GM21515 (cell line): Measurements from ENCODE around the gene DCP2.

ENCODE experiments used
- ATAC-seq: cut with Tn5 transposase; IDR thresholded peaks from one replicate; pipeline ENCODE4 v1.9.1; 2021; ENCODE audit not compliant: unreplicated experiment

Gene DCP2

GRCh38 chr5:112965733-112966306 is 10.8 kb upstream of the DCP2 start:
- ATAC-seq, result no peak

- no peak for ATAC-seq
Observed at GRCh38 chr5:112967520-112968083, 9.0 kb upstream of the DCP2 start.

DNA sequence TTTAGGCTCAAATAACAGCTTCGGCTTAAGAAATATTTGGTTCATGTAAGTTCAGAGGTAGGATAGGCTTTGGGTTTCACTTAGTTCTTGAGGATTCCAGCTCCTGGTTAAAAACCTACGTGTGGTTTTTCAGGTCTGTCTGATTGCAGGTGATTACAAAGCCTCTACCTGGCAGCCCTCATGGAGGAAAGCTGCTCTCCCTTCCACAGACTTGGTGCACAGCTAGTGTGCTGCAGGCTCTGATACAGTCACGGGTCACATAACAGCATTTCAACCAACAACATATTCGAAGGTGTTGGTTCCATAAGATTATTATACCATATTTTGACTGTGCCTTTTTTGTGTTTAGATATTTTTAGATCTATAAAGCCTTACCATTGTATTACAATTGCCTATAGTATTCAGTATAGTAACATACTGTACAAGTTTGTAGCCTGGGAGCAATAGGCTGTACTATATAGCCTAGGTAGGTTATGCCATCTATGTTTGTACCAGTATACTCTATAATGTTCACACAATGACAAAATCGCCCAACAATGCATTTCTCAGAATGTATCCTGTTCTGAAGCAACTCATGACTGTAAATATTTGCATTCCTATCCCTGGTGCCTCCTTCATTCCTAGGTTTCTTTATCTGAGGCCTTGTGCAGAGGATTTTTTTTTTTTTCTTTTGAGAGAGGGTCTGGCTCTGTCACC is 8.0 kb upstream of the DCP2 start:
- no peak for ATAC-seq

DNA sequence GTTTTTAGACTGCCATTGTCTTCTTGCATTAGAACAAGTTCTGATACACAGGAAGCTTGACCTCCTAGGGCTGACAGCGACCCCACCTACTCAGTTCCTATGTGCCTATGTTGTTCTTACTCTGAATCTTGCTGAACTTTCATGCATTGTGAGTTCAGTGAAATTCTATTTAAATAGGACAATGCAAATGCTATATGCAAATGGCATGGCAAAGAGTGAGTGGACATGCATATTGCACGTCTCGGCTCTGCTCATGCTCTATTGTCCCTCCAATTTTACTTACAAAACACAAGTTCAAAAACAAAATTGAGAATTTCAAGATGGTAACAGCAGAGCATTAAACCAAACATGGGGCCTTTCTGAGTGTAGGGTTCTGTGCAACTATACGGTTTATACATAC is 5.3 kb upstream of the DCP2 start:
- ATAC-seq, result no peak

GRCh38 chr5:112973036-112973435 is 3.6 kb upstream of the DCP2 start:
- no peak for ATAC-seq

DNA sequence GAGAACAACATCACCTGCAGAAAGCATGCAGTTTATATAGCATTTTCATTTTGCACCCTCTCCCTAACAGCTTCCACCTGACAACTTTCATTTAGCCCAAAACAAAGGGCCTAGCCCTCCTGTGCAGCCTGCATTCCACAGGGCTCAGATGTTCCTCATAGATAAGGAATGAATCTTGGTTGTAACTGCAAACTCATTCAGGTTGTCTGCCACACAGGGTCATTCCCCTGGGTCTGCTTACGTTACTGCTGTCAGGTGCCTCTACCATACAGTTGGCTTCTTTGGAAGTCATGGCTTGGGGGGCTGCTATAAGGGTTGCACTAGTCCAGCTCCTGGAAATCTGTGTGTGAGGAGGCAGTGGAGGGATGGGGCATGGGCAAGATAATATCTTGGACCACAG is 2.7 kb upstream of the DCP2 start:
- ATAC-seq, result no peak

- ATAC-seq, result no peak
Observed at GRCh38 chr5:112974901-112975300, 1.7 kb upstream of the DCP2 start.

DNA sequence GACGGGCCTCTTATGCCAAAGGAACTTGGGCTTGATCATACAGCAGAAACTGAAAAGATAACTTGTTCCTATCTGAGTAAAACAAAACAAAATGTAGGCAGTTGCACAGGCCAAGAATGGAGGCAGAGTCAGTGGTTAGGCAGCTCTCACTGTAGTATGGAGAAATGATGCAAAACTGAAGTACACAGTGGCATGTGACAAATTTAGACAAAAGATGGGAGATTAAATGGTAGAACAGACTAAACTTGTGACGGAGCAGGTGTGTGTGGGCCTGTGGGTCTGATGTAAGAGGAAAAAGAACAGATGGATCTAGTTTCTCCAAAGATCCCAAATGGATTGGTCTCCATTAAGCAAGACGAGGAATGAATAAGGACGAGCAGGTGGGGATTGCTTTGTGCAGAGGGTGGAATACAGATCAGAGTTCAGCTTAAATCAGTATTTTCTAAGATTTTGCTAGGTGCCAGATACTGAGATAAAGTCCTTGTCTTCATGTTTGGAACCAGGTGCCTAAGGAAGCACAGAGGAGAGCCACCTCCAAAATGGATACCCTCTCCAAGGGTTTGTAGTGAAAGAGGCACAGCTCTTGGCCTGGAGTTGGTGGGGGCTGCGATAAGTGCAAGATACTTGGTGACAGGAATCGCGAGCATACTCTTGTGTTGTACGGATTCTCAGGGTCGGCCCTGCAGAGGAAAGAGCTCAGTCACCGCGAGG is 722 bp upstream of the DCP2 start:
- ATAC-seq, result peak; percentile 22

DNA sequence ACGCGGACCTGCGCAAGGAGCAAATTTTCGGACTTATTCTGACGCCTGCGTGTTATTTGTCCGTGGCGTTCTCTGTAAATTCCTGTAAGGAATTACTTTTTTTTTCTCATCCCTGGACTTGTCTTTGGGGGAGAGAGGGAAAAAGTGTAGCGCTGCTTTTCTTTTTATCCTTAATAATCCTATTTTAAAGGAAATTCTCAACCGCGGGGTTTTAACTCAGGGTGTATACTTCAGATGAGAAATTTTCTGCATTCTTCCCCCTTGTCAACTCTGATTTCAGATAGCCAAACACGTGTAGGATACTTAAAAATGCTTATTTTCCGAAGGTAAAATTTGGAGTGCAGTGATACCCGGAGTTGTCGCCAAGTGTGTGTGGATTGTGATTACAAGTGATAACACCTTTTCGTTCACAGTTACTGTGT is 853 bp downstream of the DCP2 start:
- ATAC-seq, result no peak

GRCh38 chr5:112978836-112979235 is 2.2 kb downstream of the DCP2 start:
- ATAC-seq, result no peak

DNA sequence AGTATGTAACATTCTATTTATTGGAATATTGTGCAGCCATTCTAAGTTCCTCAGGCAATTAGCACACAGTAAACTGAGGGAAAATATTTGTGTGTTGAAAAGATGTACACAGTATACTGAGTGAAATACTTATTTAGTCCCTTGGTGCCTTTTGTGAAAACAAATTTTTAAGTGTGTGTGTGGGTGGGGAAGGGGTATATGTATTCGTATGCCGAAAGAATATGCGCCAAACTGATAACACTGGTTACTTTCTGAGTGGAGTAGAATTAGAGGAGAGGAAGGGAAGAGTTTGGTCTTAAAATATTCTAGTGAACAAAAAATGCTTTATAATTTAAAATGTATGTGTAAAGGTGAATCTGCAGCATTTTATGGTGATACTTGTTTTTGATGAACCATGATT is 3.1 kb downstream of the DCP2 start:
- ATAC-seq, result no peak

DNA sequence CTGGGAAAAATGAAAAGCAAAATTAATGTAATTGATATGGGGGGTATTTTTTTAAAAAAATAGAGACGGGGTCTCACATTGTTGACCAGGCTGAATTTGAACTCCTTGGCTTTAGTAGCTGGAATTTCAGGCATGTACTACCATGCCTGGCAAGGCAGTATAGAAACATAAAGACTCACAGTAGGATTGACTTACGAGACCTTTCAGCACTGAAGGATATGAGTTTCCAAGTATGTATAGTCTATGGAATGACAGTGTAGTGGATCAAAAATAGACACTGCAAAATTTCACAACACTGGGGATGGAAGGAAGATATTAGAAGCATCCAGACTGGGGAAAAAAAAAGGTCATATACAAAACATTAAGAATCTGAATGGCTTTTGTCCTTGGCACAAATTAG is 6.8 kb downstream of the DCP2 start:
- ATAC-seq, result no peak

DNA sequence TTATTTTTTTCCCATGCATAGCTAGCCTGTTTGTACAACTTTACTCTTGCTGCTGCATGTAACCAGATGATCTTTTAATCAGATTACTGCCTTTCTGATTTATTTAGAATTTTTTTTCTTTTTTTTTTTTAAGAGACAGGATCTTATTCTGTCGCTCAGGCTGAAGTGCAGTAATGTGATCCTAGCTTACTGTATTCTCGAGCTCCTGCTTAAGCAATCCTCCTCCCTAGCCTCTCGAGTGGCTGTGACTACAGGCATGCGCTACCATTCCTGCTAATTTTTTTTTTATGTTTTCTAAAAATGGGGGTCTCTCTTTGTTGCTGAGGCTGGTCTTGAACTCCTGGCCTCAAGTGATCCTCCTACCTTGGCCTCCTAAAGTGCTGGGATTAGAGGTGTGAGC is 9.6 kb downstream of the DCP2 start:
- no peak for ATAC-seq

- peak; percentile 86 for ATAC-seq
Observed at GRCh38 chr5:112995764-112996618, 19.4 kb downstream of the DCP2 start.

GRCh38 chr5:112996830-112997374 is 20.3 kb downstream of the DCP2 start:
- ATAC-seq, result no peak

- no peak for ATAC-seq
Observed at GRCh38 chr5:112998296-112998695, 21.7 kb downstream of the DCP2 start.

DNA sequence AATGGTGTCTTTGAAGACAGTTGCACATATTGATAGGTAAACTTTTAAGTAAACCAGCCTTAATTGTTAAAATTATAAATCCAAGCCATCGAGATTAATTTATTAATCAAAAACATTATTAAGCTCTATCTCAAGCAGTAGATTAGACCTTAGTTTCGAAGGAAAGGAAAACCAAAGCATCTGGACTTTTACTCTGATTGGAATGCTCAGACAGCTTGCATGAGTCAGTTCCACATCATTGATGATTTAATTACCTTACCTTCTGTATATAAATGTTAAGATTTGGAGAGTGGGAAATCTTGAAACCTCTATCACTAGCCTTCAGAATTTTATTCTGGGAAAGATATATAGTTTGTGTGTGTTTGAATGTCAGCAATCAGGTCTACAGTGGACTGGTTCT is 23.9 kb downstream of the DCP2 start:
- ATAC-seq, result no peak

GRCh38 chr5:113002423-113002822 is 25.8 kb downstream of the DCP2 start:
- no peak for ATAC-seq

DNA sequence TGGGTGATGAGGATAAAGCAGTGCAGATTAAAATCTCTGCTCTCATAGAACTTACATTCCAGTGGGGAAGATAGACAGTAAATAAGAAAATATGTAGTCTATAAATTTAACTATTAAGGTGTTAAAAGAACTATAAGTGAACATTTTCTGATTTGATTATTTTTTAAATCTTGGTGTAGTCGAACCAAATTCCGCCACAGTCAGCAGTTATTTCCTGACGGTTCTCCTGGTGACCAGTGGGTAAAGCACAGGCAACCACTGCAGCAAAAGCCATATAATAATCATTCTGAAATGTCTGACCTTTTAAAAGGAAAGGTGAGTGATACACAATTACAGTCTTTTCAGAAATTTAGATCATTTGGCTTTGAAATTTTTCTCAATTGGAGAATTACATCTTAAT is 27.2 kb downstream of the DCP2 start:
- no peak for ATAC-seq

DNA sequence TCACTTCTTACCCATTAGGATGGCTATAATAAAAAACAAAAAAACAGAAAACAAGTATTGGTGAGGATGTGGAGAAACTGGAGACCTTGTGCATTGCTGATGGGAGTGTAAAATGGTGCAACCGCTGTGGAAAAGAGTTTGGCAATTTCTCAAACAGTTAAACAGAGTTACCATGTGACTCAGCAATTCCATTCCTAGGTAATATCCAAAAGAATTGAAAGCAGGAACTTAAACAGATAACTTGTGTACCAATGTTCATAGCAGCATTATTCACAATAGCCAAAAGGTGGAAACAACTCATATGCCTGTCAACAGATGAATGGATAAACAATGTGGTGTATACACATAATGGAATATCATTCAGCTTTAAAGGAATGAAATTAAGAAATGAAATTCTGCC is 28.9 kb downstream of the DCP2 start:
- ATAC-seq, result no peak
